ENCODE data around the gene KIF7. TPM values are rescaled to one million over a fixed set of nuclear protein-coding genes. Genes with fewer than 3 reads are reported as not detected.
A peak's percentile ranks its signal among the peaks of the same experiment; 100 is the strongest.

Gene KIF7
- total and polyA plus RNA-seq, 11 donors: 1.3 to 9.2 (median 3.2) TPM

DNA sequence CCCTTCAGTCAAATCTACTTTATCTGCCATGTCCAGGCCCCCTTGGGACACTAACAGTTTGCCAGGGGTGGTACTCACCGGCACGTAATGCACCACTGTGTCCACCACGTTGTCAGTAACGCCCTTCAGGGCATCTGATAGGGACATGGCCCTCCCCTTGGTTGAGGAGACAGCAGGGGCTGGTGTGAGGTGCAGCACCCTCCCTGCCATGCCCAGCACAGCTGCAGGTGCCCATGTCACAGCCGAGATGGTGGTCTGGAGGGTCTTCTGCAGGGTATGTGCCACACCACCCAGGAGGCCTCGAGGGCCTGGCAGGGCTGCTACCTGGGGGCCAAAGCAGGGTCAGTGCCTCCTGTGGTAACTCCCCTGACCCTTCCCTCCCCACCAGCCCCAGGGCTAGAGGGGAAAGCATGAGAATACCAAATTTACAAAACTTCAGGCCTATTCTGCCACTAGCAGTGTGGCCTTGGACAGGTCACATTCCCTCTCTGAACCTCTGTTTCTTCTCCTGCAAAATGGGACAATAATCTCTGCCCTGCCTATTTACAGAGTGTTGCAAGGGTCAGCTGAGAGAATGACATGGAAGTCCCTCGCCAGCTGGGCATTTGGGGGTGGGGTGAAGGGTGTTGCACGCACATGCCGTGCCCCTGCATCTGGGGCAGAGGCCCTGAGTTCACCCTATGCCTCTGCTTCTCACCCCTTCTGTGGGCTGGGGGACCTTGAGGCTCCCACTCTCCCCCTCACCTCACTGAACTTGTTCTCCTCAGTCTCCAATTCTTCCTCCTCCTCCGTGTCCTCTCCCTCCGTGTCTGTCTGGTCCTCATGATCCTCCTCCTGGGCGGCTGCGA lies 11.8 kb upstream of the KIF7 start:
- Histone ChIP-seq H3K4me3 (no peak overlapping the region), H3K27ac (peak overlapping the region in 1 of 12 donors; percentile 89), H3K9me3 (no peaks in the 10 kb centered on the region), H3K4me1 (peaks cover 0 to 29% (median 24%) of the 10 kb centered on the region in 12 donors), H3K27me3 (no peaks in the 10 kb centered on the region), H3K36me3 (no peaks in the 10 kb centered on the region)
- no peak for TF ChIP-seq POLR2A (IDR thresholded peaks at IDR 0.05)
- TF ChIP-seq, protein P1, sequence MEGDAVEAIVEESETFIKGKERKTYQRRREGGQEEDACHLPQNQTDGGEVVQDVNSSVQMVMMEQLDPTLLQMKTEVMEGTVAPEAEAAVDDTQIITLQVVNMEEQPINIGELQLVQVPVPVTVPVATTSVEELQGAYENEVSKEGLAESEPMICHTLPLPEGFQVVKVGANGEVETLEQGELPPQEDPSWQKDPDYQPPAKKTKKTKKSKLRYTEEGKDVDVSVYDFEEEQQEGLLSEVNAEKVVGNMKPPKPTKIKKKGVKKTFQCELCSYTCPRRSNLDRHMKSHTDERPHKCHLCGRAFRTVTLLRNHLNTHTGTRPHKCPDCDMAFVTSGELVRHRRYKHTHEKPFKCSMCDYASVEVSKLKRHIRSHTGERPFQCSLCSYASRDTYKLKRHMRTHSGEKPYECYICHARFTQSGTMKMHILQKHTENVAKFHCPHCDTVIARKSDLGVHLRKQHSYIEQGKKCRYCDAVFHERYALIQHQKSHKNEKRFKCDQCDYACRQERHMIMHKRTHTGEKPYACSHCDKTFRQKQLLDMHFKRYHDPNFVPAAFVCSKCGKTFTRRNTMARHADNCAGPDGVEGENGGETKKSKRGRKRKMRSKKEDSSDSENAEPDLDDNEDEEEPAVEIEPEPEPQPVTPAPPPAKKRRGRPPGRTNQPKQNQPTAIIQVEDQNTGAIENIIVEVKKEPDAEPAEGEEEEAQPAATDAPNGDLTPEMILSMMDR (IDR thresholded peaks at IDR 0.05): no peak
- ATAC-seq: no peak
- no peak for DNase-seq
- whole genome bisulfite sequencing, 4 donors: 82 to 86% (median 84%) methylated on average over 8 to 13 of the region's 13 CpGs
- intact Hi-C loops (cut with DNase I): no loop called here

DNA sequence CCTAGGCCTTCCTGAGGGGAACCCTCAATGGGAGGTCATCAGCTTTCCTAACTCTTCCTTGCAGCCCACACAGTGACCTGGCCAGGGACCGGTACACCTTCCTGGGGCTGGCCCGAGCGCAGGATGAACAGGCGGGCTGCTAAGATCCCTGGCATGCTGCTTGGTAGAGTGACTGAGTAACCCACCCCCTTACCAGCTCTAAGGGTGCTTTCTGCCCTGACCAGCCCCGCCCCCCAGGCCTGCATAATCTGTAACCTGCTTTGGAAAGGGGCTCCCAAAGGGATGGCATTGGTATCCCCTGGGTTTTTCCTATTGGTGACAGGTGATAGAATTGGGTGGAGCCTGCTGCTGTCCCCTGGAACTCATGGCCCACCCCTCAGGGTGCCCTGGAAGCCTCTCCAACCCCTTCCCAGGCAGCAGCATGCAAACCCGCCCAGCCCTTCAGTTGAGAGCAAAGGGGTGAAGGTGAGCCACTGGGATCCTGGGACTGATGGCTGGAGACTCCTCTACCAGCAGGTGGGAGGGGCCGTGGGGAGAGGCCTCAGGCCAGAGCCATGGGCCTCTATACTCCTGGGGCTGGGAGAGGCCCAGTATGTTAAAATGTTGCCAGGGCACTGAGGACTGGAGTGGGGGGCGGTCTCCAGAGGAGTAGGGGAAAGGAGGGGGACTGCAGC lies 11.1 kb upstream of the KIF7 start:
- intact Hi-C loops (cut with DNase I): no loop called here
- WGBS, 4 donors: 87 to 98% (median 94%) methylated on average over 3 to 8 of the region's 8 CpGs
- no peaks in the 10 kb centered on the region for H3K36me3 ChIP-seq
- H3K9me3 ChIP-seq: no peaks in the 10 kb centered on the region
- TF ChIP-seq POLR2A (IDR thresholded peaks at IDR 0.05): no peak
- TF ChIP-seq, protein P1 (IDR thresholded peaks at IDR 0.05): no peak
- peak overlapping the region; percentile 81 to 91 (median 86) for H3K27ac ChIP-seq
- peaks cover 0 to 31% (median 24%) of the 10 kb centered on the region in 12 donors for H3K4me1 ChIP-seq
- peak overlapping the region in 8 of 12 donors; percentile 17 to 65 (median 55) for H3K4me3 ChIP-seq
- peak in 3 of 4 donors; percentile 2 to 23 (median 6) for ATAC-seq
- no peaks in the 10 kb centered on the region for H3K27me3 ChIP-seq
- DNase-seq: peak in 1 of 5 donors; percentile 27

DNA sequence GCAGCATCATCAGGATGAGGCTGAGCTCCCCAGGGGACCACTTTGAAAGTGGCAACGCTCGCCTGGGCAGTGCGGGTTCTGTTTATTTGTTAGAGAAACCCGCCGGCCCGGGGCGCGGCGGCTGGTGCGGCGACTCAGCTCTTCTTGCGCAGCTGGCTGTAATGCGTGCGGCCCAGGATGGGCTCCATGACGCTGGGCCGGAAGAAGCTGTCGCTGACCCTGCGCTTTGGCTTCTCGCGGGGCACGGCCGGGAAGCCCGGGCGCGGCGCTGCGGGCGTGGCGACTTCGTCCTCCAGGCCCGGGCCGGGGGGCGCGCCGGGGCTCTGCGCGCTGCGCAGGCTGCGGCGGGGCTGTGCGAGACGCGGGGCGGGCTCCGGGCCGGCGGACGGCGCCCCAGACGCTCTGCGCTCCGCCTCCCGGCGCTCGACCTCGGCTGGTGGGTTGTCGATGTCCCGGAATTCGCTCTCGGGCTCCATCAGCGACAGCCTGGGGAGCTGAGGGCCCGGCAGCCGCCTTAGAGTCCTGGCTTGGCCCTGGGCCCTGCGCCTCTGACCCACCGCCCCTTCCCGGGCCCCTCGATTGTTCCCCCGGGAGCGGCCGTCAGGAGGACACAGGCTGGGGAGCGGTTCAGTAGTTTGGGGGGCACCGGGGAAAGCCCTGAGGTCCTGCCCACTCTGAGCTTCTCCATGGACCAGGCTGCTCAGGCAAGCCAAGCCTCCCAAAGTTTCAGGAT lies 10.3 kb upstream of the KIF7 start:
- H3K4me1 ChIP-seq: peaks cover 0 to 31% (median 24%) of the 10 kb centered on the region in 12 donors
- TF ChIP-seq, protein P1 (IDR thresholded peaks at IDR 0.05): peak in 1 of 12 donors; percentile 2
- TF ChIP-seq POLR2A (IDR thresholded peaks at IDR 0.05): peak in 1 of 2 donors; percentile 32
- peak; percentile 70 to 83 (median 76) for DNase-seq
- ATAC-seq: peak; percentile 20 to 77 (median 66)
- intact Hi-C loops (cut with DNase I): no loop called here
- H3K27ac ChIP-seq: peak overlapping the region; percentile 81 to 91 (median 86)
- H3K4me3 ChIP-seq: peak overlapping the region; percentile 17 to 65 (median 55)
- 2 to 5% (median 3%) methylated on average over 35 to 72 of the region's 72 CpGs for WGBS, 4 donors
- no peaks in the 10 kb centered on the region for H3K36me3 ChIP-seq
- no peaks in the 10 kb centered on the region for H3K27me3 ChIP-seq
- H3K9me3 ChIP-seq: no peaks in the 10 kb centered on the region
